Neural cell (in vitro differentiated cells): Measurements from ENCODE around the gene NETO1. TPM values are rescaled to one million over a fixed set of nuclear protein-coding genes. Genes with fewer than 3 reads are reported as not detected.

ENCODE experiments used
- H2AFZ ChIP-seq: fragments of 200-600, 300-800 bp; sonication (generic), shearing (Covaris generic); 2 replicates; pipeline ENCODE4 v1.6.0; 2014; ENCODE audit warnings: low read depth, mild to moderate bottlenecking, antibody characterized with exemption, low read length, moderate library complexity
- H3F3A ChIP-seq: fragments of 200-600 bp; shearing (Covaris generic); 2 replicates; pipeline ENCODE4 v1.6.1; 2016; ENCODE audit warnings: mild to moderate bottlenecking, moderate library complexity, mixed read lengths, antibody characterized with exemption, low read length; ENCODE audit not compliant: insufficient read depth, poor library complexity, severe bottlenecking
- H3K27ac ChIP-seq: fragments of 200-600, 300-800 bp; sonication (generic), shearing (Covaris generic); 2 replicates; pipeline ENCODE4 v1.5.1; 2014; ENCODE audit warnings: mild to moderate bottlenecking, low read length, moderate library complexity
- H3K27me3 ChIP-seq: fragments of 300-800, 200-600 bp; sonication (generic), shearing (Covaris generic); 2 replicates; pipeline ENCODE4 v1.6.0; 2014; ENCODE audit warnings: mild to moderate bottlenecking, low read depth, low read length, moderate library complexity; ENCODE audit not compliant: insufficient read depth
- H3K36me3 ChIP-seq: fragments of 300-800, 200-600 bp; sonication (generic), shearing (Covaris generic); 2 replicates; pipeline ENCODE4 v1.5.1; 2014; ENCODE audit warnings: mild to moderate bottlenecking, antibody characterized with exemption, low read length, moderate library complexity; ENCODE audit not compliant: insufficient read depth
- H3K4me2 ChIP-seq: fragments of 300-800, 200-600 bp; sonication (generic), shearing (Covaris generic); 2 replicates; pipeline ENCODE4 v1.6.0; 2014; ENCODE audit warnings: mild to moderate bottlenecking, low read length
- H3K4me3 ChIP-seq: fragments of 300-800, 200-600 bp; sonication (generic), shearing (Covaris generic); 2 replicates; pipeline ENCODE4 v1.5.1; 2014; ENCODE audit warnings: mild to moderate bottlenecking, low read length, moderate library complexity
- H3K79me2 ChIP-seq: fragments of 200-600 bp; shearing (Covaris generic); replicated peaks from 2 replicates; pipeline ENCODE4 v1.6.0; 2014; ENCODE audit warnings: mild to moderate bottlenecking, low read length, moderate library complexity; ENCODE audit not compliant: insufficient read depth
- H3K9ac ChIP-seq: fragments of 300-800, 200-600 bp; sonication (generic), shearing (Covaris generic); 2 replicates; pipeline ENCODE4 v1.6.1; 2016; ENCODE audit warnings: mild to moderate bottlenecking, low read length, mixed read lengths
- H3K9me2 ChIP-seq: fragments of 200-600 bp; shearing (Covaris generic); 2 replicates; pipeline ENCODE4 v1.6.1; 2016; ENCODE audit warnings: mild to moderate bottlenecking, low read length, mixed read lengths; ENCODE audit not compliant: insufficient read depth
- H3K9me3 ChIP-seq: fragments of 200-600, 300-800 bp; sonication (generic), shearing (Covaris generic); 2 replicates; pipeline ENCODE4 v1.6.1; 2016; ENCODE audit warnings: mild to moderate bottlenecking, mixed run types, low read length, moderate library complexity, mixed read lengths
- H4K20me1 ChIP-seq: fragments of 200-600 bp; shearing (Covaris generic); 2 replicates; pipeline ENCODE4 v1.6.1; 2016; ENCODE audit warnings: mild to moderate bottlenecking, mixed run types; ENCODE audit not compliant: insufficient read depth
- EZH2 ChIP-seq: fragments of 200-600, 300-800 bp; shearing (Covaris generic), sonication (generic); IDR thresholded peaks from 2 replicates; pipeline ENCODE4 v1.6.1; 2014; ENCODE audit warnings: antibody characterized with exemption, low read length, borderline replicate concordance, mild to moderate bottlenecking; ENCODE audit not compliant: insufficient read depth, poor library complexity, severe bottlenecking
- MXI1 ChIP-seq: fragments of 450-650 bp; conservative IDR thresholded peaks from 2 replicates; pipeline ENCODE4 v1.6.1; 2014; ENCODE audit warnings: antibody characterized with exemption, mild to moderate bottlenecking; ENCODE audit not compliant: poor library complexity, severe bottlenecking
- POLR2AphosphoS5 ChIP-seq: IDR thresholded peaks from 2 replicates; pipeline ENCODE4 v1.6.1; 2012
- RAD21 ChIP-seq: fragments of 450-650 bp; conservative IDR thresholded peaks from 2 replicates; pipeline ENCODE4 v1.6.1; 2014; ENCODE audit warnings: antibody characterized with exemption, mild to moderate bottlenecking, moderate library complexity
- SMC3 ChIP-seq: fragments of 450-650 bp; conservative IDR thresholded peaks from 2 replicates; pipeline ENCODE4 v1.6.1; 2014; ENCODE audit warnings: antibody characterized with exemption, mild to moderate bottlenecking, moderate library complexity; ENCODE audit not compliant: poor library complexity
- TAF1 ChIP-seq: IDR thresholded peaks from 2 replicates; pipeline ENCODE4 v1.6.1; 2012; ENCODE audit warnings: low read depth
- polyA plus RNA-seq: library from polyadenylated mRNA; depleted of rRNA; stranded (reverse); fragments of >200 nt; gene quantifications from 2 replicates; pipeline ENCODE4 v1.2.3, GENCODE V29; 2014
- TF ChIP-seq, protein P1 (sequence below): fragments of 450-650 bp; IDR thresholded peaks from 2 replicates; pipeline ENCODE4 v1.5.1; 2014; ENCODE audit warnings: antibody characterized with exemption, mild to moderate bottlenecking, moderate library complexity; ENCODE audit not compliant: poor library complexity, severe bottlenecking

NETO1 gene
- polyA plus RNA-seq, 1 donor from 2014 or later: 0.45 TPM

DNA sequence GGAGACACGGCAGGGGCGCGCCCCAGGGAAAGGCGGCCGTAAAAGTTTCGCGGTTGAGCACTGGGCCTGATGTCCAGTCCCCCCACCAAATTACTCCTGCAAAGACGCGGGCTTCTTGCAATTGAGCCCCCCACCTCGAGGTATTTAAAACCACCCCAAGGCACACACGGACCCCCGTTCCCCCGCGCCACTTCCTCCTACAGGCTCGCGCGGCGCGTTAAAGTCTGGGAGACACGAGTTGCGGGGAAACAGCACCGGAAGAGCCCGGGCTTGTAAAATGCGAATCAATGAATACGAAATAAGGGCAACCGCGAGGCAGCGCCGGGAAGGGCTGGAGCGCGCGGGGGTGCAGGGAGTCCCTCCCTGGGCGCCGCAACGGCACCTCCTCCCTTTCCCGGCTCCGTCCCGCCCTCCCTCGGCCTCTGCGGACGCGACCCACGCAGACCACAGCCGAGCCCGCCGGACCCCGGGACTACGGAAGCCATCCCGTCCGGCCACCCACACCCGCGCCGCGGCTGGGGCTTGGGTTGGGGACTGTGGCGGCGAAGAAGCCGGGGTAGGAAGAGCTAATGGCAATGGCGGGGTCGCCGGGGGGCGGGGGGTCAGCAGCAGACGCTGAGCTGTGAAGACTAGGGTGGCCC is 918 bp upstream of the NETO1 start:
- no peaks in the 10 kb centered on the region for H3K79me2 ChIP-seq
- peak overlapping the region; percentile 44 for H3K9ac ChIP-seq
- H3K4me2 ChIP-seq: peak overlapping the region; percentile 87
- H3F3A ChIP-seq: peaks cover 5% of the 10 kb centered on the region
- H3K9me2 ChIP-seq: no peaks in the 10 kb centered on the region
- H3K9me3 ChIP-seq: no peaks in the 10 kb centered on the region
- H3K4me3 ChIP-seq: peak overlapping the region; percentile 74
- no peak overlapping the region for H2AFZ ChIP-seq
- TF ChIP-seq TAF1: no peak
- TF ChIP-seq EZH2: peak; percentile 48
- H3K36me3 ChIP-seq: no peaks in the 10 kb centered on the region
- no peaks in the 10 kb centered on the region for H4K20me1 ChIP-seq
- H3K27me3 ChIP-seq: peaks cover 76% of the 10 kb centered on the region
- no peak overlapping the region for H3K27ac ChIP-seq

DNA sequence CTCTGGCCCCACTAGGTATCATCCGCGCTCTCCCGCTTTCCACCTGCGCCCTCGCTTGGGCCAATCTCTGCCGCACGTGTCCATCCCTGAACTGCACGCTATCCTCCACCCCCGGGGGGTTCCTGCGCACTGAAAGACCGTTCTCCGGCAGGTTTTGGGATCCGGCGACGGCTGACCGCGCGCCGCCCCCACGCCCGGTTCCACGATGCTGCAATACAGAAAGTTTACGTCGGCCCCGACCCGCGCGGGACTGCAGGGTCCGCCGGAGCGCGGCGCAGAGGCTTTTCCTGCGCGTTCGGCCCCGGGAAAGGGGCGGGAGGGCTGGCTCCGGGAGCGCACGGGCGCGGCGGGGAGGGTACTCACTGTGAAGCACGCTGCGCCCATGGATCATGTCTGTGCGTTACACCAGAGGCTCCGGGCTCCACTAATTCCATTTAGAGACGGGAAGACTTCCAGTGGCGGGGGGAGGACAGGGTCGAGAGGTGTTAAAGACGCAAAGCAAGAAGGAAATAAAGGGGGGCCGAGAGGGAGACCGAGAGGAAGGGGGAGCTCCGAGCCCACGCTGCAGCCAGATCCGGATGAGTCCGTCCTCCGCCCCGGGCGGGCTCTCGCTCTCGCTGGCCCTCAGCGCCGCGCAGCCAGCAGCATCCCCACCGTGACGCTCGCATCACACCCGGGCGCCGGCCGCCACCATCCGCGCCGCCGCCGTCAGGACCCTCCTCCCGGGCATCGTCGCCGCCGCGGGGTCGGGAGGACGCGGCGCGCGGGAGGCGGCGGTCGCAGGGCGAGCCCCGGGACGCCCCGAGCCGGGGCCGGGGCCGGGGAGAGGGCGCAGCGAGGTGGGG is 664 bp downstream of the NETO1 start:
- Histone ChIP-seq H3K9ac (peak overlapping the region; percentile 22), H2AFZ (no peak overlapping the region), H3K27ac (no peak overlapping the region), H3K27me3 (peaks cover 76% of the 10 kb centered on the region), H3F3A (peaks cover 5% of the 10 kb centered on the region), H3K9me3 (no peaks in the 10 kb centered on the region), H3K36me3 (no peaks in the 10 kb centered on the region), H3K4me3 (peak overlapping the region; percentile 74), H3K79me2 (no peaks in the 10 kb centered on the region), H3K9me2 (no peaks in the 10 kb centered on the region), H3K4me2 (peak overlapping the region; percentile 48), H4K20me1 (no peaks in the 10 kb centered on the region)
- TF ChIP-seq POLR2AphosphoS5 (peak; percentile 24), MXI1 (peak; percentile 23), SMC3 (no peak), EZH2 (peak; percentile 90)
- TF ChIP-seq, protein P1, sequence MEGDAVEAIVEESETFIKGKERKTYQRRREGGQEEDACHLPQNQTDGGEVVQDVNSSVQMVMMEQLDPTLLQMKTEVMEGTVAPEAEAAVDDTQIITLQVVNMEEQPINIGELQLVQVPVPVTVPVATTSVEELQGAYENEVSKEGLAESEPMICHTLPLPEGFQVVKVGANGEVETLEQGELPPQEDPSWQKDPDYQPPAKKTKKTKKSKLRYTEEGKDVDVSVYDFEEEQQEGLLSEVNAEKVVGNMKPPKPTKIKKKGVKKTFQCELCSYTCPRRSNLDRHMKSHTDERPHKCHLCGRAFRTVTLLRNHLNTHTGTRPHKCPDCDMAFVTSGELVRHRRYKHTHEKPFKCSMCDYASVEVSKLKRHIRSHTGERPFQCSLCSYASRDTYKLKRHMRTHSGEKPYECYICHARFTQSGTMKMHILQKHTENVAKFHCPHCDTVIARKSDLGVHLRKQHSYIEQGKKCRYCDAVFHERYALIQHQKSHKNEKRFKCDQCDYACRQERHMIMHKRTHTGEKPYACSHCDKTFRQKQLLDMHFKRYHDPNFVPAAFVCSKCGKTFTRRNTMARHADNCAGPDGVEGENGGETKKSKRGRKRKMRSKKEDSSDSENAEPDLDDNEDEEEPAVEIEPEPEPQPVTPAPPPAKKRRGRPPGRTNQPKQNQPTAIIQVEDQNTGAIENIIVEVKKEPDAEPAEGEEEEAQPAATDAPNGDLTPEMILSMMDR: no peak

DNA sequence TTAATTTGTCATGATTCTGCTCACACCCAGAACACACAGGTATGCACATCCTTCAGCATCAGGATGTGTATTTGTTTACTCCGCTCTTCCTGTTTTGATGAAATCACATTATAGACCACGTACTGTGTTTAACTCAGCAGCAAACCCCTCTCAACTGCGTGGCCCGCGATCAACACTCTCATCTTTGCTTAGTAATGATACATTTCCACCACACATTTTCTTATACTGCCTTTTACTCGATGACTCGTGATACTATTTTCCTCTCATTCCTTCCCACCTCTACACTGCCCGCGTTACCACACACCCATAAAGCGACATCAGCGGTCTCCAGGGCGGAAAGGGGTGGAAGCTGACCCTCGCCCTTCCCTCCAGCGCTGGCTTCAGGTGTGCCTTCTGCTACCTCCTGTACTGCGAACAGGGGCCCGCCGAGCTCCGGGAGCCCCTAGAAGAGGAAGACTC is 1.3 kb downstream of the NETO1 start:
- no peak for TF ChIP-seq RAD21
- Histone ChIP-seq H3K4me3 (peak overlapping the region; percentile 74), H4K20me1 (no peaks in the 10 kb centered on the region), H3K9me2 (no peaks in the 10 kb centered on the region), H3F3A (peaks cover 5% of the 10 kb centered on the region), H3K36me3 (no peaks in the 10 kb centered on the region), H3K9me3 (no peaks in the 10 kb centered on the region), H3K4me2 (peak overlapping the region; percentile 48), H3K27me3 (peaks cover 71% of the 10 kb centered on the region), H3K27ac (no peak overlapping the region), H3K79me2 (no peaks in the 10 kb centered on the region), H2AFZ (no peak overlapping the region), H3K9ac (no peak overlapping the region)
